HCT116 (cell line): ENCODE data around the gene WDR17. TPM values are rescaled to one million over a fixed set of nuclear protein-coding genes. Genes with fewer than 3 reads are reported as not detected.
"Not testable (repeated sequence)": the region's sequence is repeated elsewhere in the genome, so short reads cannot be mapped to it uniquely, and the experiment has no call there.

Experiments
- ATAC-seq: fragments of 200-7000 bp; cut with Tn5 transposase; 2 replicates; pipeline ENCODE4 v1.9.1; 2020; ENCODE audit warnings: mild to moderate bottlenecking, moderate library complexity
- BruUV-seq: library from RNA; stranded (reverse); fragments of 400-500 nt; replicated peaks from 2 replicates; lab custom pipeline; 2021; lab: Mats Ljungman, UMichigan
- CTCF ChIA-PET: fragments of 300-600 bp; sonication (Branson Sonifier 250); formaldehyde crosslinking; loops from one replicate; lab custom pipeline; 2021; ENCODE audit warnings: antibody characterized with exemption; lab: Charles Lee
- POLR2A ChIA-PET: fragments of 300-600, 350-600 bp; sonication (Branson Sonifier 250); formaldehyde crosslinking; loops from one replicate; lab custom pipeline; 2021; ENCODE audit warnings: antibody characterized with exemption; lab: Charles Lee
- RAD21 ChIA-PET, 2 experiments: fragments of 300-600 bp; sonication (Branson Sonifier 250); formaldehyde crosslinking; loops; one replicate each; lab custom pipeline; 2023; ENCODE audit warnings: low total read pairs in 2 of 2; ENCODE audit not compliant: uncharacterized antibody in 2 of 2, unreplicated experiment in 2 of 2, low non-redundant PET in 1 of 2; lab: Charles Lee
- DNase-seq: peaks from one replicate; pipeline ENCODE4 v3.0.0-alpha.2; 2010; ENCODE audit warnings: low read depth, low spot score
- H2AFZ ChIP-seq: fragments of 200-600 bp; shearing (Covaris generic), sonication (generic); 2 replicates; pipeline ENCODE4 v1.6.1; 2017; ENCODE audit warnings: low read depth, mixed run types, mixed read lengths, antibody characterized with exemption, low read length; ENCODE audit not compliant: poor library complexity, severe bottlenecking
- H3K27ac ChIP-seq: 2 replicates; pipeline ENCODE4 v1.5.1; 2012; ENCODE audit warnings: low read depth, low read length
- H3K27me3 ChIP-seq: fragments of 200-600 bp; sonication (generic); 2 replicates; pipeline ENCODE4 v1.6.1; 2016; ENCODE audit warnings: mixed run types, low read length, mixed read lengths; ENCODE audit not compliant: insufficient read depth
- H3K36me3 ChIP-seq, 2 experiments: fragments of 200-500 bp in 1 of 2; fragments of 200-600 bp in 1 of 2; sonication (Bioruptor generic) in 1 of 2; sonication (generic) in 1 of 2; 2 replicates each; pipeline versions ENCODE4 v1.5.1 to v1.6.1; 2014 to 2016; ENCODE audit warnings: low read length in 2 of 2, inconsistent platforms in 1 of 2, mixed read lengths in 1 of 2, mixed run types in 1 of 2; ENCODE audit not compliant: insufficient read depth in 2 of 2, control insufficient read depth in 1 of 2
- H3K4me1 ChIP-seq, 2 experiments: fragments of 200-600 bp in 1 of 2; sonication (generic) in 1 of 2; 2 replicates each; pipeline versions ENCODE4 v1.5.1 to v1.6.1; 2012 to 2017; ENCODE audit warnings: low read length in 2 of 2, inconsistent platforms in 1 of 2, mild to moderate bottlenecking in 1 of 2, mixed read lengths in 1 of 2, mixed run types in 1 of 2, moderate library complexity in 1 of 2; ENCODE audit not compliant: insufficient read depth in 2 of 2, control insufficient read depth in 1 of 2
- H3K4me2 ChIP-seq: fragments of 200-600 bp; sonication (generic); 2 replicates; pipeline ENCODE4 v1.6.1; 2017; ENCODE audit warnings: mixed run types, low read length, mixed read lengths
- H3K4me3 ChIP-seq, 2 experiments: fragments of 200-600 bp in 1 of 2; sonication (generic) in 1 of 2; replicated peaks in 1 of 2; 2 replicates each; pipeline ENCODE4 v1.5.1; 2011 to 2016; ENCODE audit warnings: low read length in 2 of 2, control low read depth in 1 of 2, low read depth in 1 of 2, mild to moderate bottlenecking in 1 of 2, mixed read lengths in 1 of 2, mixed run types in 1 of 2
- H3K79me2 ChIP-seq: fragments of 200-600 bp; sonication (generic); 2 replicates; pipeline ENCODE4 v1.6.1; 2017; ENCODE audit warnings: mild to moderate bottlenecking, mixed run types, low read length, moderate library complexity, mixed read lengths; ENCODE audit not compliant: insufficient read depth
- H3K9ac ChIP-seq: fragments of 200-600 bp; sonication (generic); 2 replicates; pipeline ENCODE4 v1.6.1; 2016; ENCODE audit warnings: low read length, mixed read lengths
- H3K9me2 ChIP-seq: fragments of 200-600 bp; sonication (generic), shearing (Covaris generic); 2 replicates; pipeline ENCODE4 v1.6.1; 2017; ENCODE audit warnings: mixed run types, mild to moderate bottlenecking, moderate library complexity; ENCODE audit not compliant: insufficient read depth
- H3K9me3 ChIP-seq, 2 experiments: fragments of 200-500 bp in 1 of 2; fragments of 200-600 bp in 1 of 2; sonication (Bioruptor generic) in 1 of 2; sonication (generic) in 1 of 2; 2 replicates each; pipeline ENCODE4 v1.6.1; 2014 to 2017; ENCODE audit warnings: low read length in 2 of 2, mixed read lengths in 2 of 2, inconsistent platforms in 1 of 2, low read depth in 1 of 2, mild to moderate bottlenecking in 1 of 2, mixed run types in 1 of 2, moderate library complexity in 1 of 2; ENCODE audit not compliant: control insufficient read depth in 1 of 2, insufficient read depth in 1 of 2
- H4K20me1 ChIP-seq: fragments of 200-600 bp; sonication (generic), shearing (Covaris generic); 2 replicates; pipeline ENCODE4 v1.6.1; 2017; ENCODE audit warnings: mixed run types, mild to moderate bottlenecking, moderate library complexity; ENCODE audit not compliant: insufficient read depth
- CEBPB ChIP-seq: IDR thresholded peaks from 2 replicates; pipeline ENCODE4 v1.6.1; 2012; ENCODE audit warnings: low read depth
- EGR1 ChIP-seq: IDR thresholded peaks from 2 replicates; pipeline ENCODE4 v1.6.1; 2012; ENCODE audit warnings: low read depth
- ELF1 ChIP-seq: IDR thresholded peaks from 2 replicates; pipeline ENCODE4 v1.6.1; 2012; ENCODE audit warnings: low read depth, borderline replicate concordance
- EZH2 ChIP-seq: fragments of 200-600 bp; sonication (generic); IDR thresholded peaks from 2 replicates; pipeline ENCODE4 v1.6.1; 2017; ENCODE audit warnings: antibody characterized with exemption, mixed run types
- EZH2phosphoT487 ChIP-seq: fragments of 200-600 bp; IDR thresholded peaks from 2 replicates; pipeline ENCODE4 v1.6.1; 2018; ENCODE audit warnings: antibody characterized with exemption, borderline replicate concordance
- JUND ChIP-seq: IDR thresholded peaks from 2 replicates; pipeline ENCODE4 v1.6.1; 2012
- POLR2A ChIP-seq: IDR thresholded peaks from 2 replicates; pipeline ENCODE4 v1.7.0; 2011; ENCODE audit warnings: borderline replicate concordance; ENCODE audit not compliant: insufficient read depth, insufficient read length; ENCODE audit errors: extremely low read depth
- RAD21 ChIP-seq: IDR thresholded peaks from 2 replicates; pipeline ENCODE4 v1.6.1; 2012; ENCODE audit warnings: low read depth, mild to moderate bottlenecking
- SIN3A ChIP-seq: IDR thresholded peaks from 2 replicates; pipeline ENCODE4 v1.6.1; 2012; ENCODE audit warnings: low read depth
- SRF ChIP-seq: IDR thresholded peaks from 2 replicates; pipeline ENCODE4 v1.6.1; 2012; ENCODE audit warnings: low read depth
- YY1 ChIP-seq: IDR thresholded peaks from 2 replicates; pipeline ENCODE4 v1.6.1; 2011; ENCODE audit warnings: low read length, low read depth, moderate library complexity, mild to moderate bottlenecking; ENCODE audit not compliant: insufficient replicate concordance; ENCODE audit errors: extremely low read depth
- ZNF274 ChIP-seq: fragments of 200-500 bp; sonication (Bioruptor generic); IDR thresholded peaks from 2 replicates; pipeline ENCODE4 v1.6.1; 2014; ENCODE audit warnings: mild to moderate bottlenecking, low read depth, low read length, inconsistent platforms
- intact Hi-C: fragments of 100-400 bp; cut with micrococcal nuclease; formaldehyde crosslinking; loops from 2 replicates; pipeline ENCODE4 v1.10.0; 2022
- total RNA-seq: library from RNA; stranded (reverse); gene quantifications from one replicate; pipeline ENCODE4 v1.2.1, GENCODE V29; 2021; ENCODE audit not compliant: unreplicated experiment
- TF ChIP-seq, protein P1 (sequence below): IDR thresholded peaks from 2 replicates; pipeline ENCODE4 v1.6.1; 2012
- TF ChIP-seq, protein P2 (sequence below): IDR thresholded peaks from 2 replicates; pipeline ENCODE4 v1.6.1; 2012
- TF ChIP-seq, protein P3 (sequence below): IDR thresholded peaks from 2 replicates; pipeline ENCODE4 v1.6.1; 2012; ENCODE audit warnings: low read depth

The WDR17 gene
- total RNA-seq, 1 experiment from 2014 or later = 0.20 TPM

GRCh38 chr4:176210579-176211296 is 145.1 kb downstream of the WDR17 start:
- intact Hi-C loops = no loop called here
- H2AFZ ChIP-seq = no peak overlapping the region
- H3K4me2 ChIP-seq = no peak overlapping the region
- no peak for DNase-seq
- H4K20me1 ChIP-seq = no peaks in the 10 kb centered on the region
- H3K4me3 ChIP-seq = no peak overlapping the region
- ChIA-PET CTCF (interaction anchor here (0.7 kb wide), 1 partner anchor 234 kb away, joined by 3 read pairs; no protein-coding TSS in a partner anchor), POLR2A (no interaction called here), RAD21 (no interaction called here)
- H3K79me2 ChIP-seq = no peaks in the 10 kb centered on the region
- no peaks in the 10 kb centered on the region for H3K36me3 ChIP-seq
- no peaks in the 10 kb centered on the region for H3K4me1 ChIP-seq
- no peak overlapping the region for H3K9ac ChIP-seq
- TF ChIP-seq RAD21 = no peak
- TF ChIP-seq YY1 = no peak
- TF ChIP-seq SIN3A = no peak
- no peak for TF ChIP-seq EGR1
- TF ChIP-seq EZH2 = no peak
- TF ChIP-seq, protein P1, sequence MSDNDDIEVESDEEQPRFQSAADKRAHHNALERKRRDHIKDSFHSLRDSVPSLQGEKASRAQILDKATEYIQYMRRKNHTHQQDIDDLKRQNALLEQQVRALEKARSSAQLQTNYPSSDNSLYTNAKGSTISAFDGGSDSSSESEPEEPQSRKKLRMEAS = no peak
- TF ChIP-seq, protein P2, sequence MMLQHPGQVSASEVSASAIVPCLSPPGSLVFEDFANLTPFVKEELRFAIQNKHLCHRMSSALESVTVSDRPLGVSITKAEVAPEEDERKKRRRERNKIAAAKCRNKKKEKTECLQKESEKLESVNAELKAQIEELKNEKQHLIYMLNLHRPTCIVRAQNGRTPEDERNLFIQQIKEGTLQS = no peak
- TF ChIP-seq JUND = no peak
- no peak for TF ChIP-seq EZH2phosphoT487
- TF ChIP-seq, protein P3, sequence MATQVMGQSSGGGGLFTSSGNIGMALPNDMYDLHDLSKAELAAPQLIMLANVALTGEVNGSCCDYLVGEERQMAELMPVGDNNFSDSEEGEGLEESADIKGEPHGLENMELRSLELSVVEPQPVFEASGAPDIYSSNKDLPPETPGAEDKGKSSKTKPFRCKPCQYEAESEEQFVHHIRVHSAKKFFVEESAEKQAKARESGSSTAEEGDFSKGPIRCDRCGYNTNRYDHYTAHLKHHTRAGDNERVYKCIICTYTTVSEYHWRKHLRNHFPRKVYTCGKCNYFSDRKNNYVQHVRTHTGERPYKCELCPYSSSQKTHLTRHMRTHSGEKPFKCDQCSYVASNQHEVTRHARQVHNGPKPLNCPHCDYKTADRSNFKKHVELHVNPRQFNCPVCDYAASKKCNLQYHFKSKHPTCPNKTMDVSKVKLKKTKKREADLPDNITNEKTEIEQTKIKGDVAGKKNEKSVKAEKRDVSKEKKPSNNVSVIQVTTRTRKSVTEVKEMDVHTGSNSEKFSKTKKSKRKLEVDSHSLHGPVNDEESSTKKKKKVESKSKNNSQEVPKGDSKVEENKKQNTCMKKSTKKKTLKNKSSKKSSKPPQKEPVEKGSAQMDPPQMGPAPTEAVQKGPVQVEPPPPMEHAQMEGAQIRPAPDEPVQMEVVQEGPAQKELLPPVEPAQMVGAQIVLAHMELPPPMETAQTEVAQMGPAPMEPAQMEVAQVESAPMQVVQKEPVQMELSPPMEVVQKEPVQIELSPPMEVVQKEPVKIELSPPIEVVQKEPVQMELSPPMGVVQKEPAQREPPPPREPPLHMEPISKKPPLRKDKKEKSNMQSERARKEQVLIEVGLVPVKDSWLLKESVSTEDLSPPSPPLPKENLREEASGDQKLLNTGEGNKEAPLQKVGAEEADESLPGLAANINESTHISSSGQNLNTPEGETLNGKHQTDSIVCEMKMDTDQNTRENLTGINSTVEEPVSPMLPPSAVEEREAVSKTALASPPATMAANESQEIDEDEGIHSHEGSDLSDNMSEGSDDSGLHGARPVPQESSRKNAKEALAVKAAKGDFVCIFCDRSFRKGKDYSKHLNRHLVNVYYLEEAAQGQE = no peak
- TF ChIP-seq ELF1 = no peak
- TF ChIP-seq POLR2A = no peak
- no peak for TF ChIP-seq CEBPB
- no peak for TF ChIP-seq ZNF274
- TF ChIP-seq SRF = no peak
- no peaks in the 10 kb centered on the region for H3K27me3 ChIP-seq
- ATAC-seq = no peak
- no TSS peak for BruUV-seq
- H3K27ac ChIP-seq = no peak overlapping the region
- H3K9me2 ChIP-seq = no peaks in the 10 kb centered on the region
- H3K9me3 ChIP-seq = no peaks in the 10 kb centered on the region

DNA sequence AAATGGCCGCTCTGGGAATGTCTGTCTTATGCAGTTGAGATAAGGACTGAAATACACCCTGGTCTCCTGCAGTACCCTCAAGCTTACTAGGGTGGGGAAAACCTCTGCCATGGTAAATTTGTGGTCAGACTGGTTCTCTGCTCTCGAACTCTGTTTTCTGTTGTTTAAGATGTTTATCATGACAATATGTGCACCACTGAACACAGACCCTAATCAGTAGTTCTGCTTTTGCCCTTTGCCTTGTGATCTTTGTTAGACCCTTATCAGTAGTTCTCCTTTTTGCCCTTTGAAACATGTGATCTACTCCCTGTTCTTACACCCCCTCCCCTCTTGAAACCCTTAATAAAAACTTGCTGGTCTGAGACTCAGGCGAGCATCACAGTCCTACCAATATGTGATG is 146.7 kb downstream of the WDR17 start:
- H3K36me3 ChIP-seq, H3K9me2 ChIP-seq, CTCF ChIA-PET, H3K4me1 ChIP-seq, H3K9ac ChIP-seq, H3K4me3 ChIP-seq, BruUV-seq, H3K9me3 ChIP-seq, RAD21 ChIA-PET, ATAC-seq, H3K27me3 ChIP-seq, POLR2A ChIA-PET, H3K79me2 ChIP-seq, H4K20me1 ChIP-seq, intact Hi-C loops, H3K27ac ChIP-seq, DNase-seq, H3K4me2 ChIP-seq, H2AFZ ChIP-seq: not testable (repeated sequence)
